GM12872 (cell line): Measurements from ENCODE around the gene MTR.

Source experiments
- TF ChIP-seq, protein P1 (sequence below): IDR thresholded peaks from 3 replicates; pipeline ENCODE4 v1.5.1; 2011; ENCODE audit warnings: low read depth, mild to moderate bottlenecking, low read length, moderate library complexity; ENCODE audit not compliant: insufficient read depth

MTR gene

DNA sequence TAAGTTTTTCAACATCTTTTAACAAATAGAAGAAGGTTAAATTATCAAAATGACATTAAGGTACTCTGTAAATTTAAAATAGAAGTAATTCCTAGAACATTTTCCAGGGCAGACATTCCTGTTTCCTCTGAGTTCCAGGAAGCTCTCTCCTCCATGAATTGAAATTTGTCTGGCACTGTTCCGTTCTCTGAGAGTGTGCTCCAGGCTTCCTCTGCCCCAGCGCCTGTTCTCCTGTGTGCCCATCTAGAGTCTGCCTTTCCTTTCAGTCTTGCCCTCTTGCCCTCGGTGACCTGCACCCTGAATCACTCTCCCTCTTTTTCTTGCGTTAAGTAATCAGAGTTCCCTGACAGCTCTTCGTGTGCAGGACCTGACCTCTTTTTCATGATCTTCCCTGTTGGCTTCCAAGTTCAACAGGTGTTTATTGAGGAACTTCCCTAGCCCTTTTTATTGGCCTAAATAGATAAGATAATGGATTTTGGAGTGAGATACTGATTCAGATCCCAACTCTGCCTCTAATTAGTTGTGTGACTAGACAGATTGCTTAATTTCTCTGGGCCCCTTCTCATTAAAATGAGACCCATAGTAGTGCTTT, 77.1 kb downstream of the MTR start:
- TF ChIP-seq, protein P1, sequence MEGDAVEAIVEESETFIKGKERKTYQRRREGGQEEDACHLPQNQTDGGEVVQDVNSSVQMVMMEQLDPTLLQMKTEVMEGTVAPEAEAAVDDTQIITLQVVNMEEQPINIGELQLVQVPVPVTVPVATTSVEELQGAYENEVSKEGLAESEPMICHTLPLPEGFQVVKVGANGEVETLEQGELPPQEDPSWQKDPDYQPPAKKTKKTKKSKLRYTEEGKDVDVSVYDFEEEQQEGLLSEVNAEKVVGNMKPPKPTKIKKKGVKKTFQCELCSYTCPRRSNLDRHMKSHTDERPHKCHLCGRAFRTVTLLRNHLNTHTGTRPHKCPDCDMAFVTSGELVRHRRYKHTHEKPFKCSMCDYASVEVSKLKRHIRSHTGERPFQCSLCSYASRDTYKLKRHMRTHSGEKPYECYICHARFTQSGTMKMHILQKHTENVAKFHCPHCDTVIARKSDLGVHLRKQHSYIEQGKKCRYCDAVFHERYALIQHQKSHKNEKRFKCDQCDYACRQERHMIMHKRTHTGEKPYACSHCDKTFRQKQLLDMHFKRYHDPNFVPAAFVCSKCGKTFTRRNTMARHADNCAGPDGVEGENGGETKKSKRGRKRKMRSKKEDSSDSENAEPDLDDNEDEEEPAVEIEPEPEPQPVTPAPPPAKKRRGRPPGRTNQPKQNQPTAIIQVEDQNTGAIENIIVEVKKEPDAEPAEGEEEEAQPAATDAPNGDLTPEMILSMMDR = no peak

DNA sequence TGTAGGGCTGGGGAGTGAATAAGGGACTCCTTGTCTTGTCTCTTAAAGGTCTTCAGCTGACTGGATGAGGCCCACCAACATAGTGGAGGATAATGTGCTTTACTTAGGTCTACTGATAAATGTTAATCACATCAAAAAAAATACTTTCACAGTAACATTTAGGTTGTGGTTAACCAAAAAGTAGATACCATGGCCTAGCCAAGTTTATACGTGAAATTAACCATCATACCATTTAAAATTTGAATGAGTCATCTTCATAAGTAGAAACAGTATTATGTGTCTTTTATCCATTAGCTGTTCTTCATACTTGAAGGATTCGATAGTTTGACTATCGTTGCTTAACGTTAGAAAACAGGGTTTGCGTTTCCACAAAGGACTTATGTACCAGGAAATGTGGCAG, 80.9 kb downstream of the MTR start:
- TF ChIP-seq, protein P1 = no peak

DNA sequence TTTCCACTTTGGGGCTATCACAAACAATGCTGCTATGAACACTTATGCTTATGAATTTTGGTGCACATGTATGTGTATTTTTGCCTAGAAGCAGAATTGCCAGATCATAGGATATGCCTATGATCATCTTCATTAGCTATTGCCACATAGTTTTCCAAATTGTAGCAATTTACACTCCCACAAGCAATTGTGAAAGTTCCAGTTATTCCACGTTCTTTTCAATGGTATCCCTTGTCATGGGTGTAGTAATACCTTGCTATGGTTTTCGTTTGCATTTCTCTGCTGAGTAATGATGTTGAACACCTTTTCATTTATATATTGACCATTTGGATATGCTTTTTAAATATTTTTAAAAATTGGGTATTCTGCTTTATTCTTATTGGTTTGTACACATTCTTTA, 82.6 kb downstream of the MTR start:
- TF ChIP-seq, protein P1 = no peak

DNA sequence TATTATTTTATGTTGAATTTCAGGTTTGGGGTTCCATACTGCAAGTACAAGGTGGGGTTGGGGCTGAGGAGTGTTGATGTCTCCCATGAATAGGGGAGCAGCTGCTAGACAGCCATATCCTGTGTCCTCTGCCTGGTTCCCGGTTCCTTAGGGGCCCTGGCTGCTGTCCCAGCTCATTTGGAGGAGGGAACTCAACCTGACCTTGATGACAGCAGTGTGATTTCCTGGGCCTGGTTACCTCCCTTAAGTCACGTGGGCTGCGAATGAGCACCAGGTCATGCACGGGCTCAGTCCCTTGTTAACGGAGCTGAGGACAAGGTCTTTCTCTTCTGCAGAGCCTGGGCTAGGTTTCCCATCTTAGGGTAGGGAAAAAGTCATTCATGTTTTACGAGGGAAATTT, 85.1 kb downstream of the MTR start:
- TF ChIP-seq, protein P1 = no peak

DNA sequence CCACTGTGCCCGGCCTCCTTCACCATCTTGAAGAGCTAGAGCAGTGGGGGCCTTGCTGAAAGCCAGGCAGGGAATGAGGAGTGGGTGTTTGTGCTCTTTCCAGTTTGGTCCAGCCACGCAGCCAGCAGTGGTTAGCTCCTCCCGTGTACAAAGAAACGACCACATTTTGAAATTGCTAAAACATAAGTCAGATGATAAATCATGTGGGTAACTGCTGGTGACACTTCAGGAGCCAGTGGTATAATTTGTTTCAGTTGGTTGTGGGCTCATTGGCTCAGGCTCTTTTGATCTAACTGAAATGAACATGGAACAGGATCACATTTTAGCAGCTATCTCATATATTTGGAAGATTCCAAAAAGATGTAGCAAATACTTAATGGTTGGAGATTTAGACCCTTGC, 87.6 kb downstream of the MTR start:
- TF ChIP-seq, protein P1 = no peak

DNA sequence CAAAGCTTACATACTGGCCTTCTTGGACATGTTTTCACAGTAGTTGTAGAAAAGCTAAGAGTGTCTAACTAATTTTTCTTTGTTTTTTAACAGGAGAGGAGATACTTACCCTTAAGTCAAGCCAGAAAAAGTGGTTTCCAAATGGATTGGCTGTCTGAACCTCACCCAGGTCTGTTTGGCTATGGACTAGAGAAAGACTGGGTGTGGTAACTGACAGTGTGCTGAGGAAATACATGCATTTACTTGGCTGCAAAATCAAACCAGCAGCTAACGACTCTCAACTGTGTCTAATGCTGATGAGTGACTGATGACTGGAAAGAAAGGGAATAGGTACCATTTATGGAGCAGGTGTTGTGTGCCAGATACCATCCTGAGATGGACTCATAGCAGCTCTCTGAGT, 91.1 kb downstream of the MTR start:
- TF ChIP-seq, protein P1 = no peak

DNA sequence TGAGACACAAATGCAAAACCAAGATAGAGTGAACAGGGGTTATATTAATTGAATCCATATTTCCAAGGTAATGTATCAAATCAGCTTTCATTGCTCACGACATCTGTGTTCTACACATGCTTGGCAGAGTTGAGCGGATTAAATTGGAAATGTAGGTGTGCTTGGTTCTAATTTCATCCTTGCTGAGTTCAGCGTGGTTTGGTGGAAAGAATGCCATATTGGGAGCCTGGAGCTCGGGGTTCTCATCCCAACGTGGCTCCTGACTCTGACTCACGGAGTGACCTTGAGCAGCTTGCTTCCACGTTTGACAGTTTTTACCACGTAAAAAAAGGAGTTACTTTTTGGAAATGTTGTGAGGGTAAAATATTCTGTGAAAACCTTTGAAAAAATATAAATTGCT, 92.0 kb downstream of the MTR start:
- TF ChIP-seq, protein P1 = no peak

DNA sequence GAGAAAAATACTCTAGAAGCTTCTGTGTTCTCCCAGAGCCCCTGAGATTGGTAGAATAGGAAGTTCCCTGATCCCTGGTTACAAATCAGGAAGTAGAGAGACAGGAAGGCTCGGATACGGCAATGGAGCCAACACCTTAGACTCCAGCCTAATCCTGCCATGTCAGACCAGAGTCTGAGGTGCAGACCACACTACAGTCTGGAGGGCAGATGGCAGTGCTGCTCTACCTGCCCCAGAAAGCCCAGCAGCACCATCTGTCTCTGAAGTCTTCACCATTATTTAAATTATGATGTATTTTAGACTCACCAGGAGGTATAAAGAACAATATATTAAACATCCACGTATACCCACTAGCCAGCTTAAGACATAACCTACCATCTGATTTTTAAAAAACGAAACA, 93.0 kb downstream of the MTR start:
- TF ChIP-seq, protein P1 = no peak
